HG02852 (cell line): ENCODE data around the gene CHST13.

Source experiments
- ATAC-seq: cut with Tn5 transposase; IDR thresholded peaks from one replicate; pipeline ENCODE4 v1.9.1; 2021; ENCODE audit warnings: mild to moderate bottlenecking, moderate library complexity; ENCODE audit not compliant: unreplicated experiment

The CHST13 gene

DNA sequence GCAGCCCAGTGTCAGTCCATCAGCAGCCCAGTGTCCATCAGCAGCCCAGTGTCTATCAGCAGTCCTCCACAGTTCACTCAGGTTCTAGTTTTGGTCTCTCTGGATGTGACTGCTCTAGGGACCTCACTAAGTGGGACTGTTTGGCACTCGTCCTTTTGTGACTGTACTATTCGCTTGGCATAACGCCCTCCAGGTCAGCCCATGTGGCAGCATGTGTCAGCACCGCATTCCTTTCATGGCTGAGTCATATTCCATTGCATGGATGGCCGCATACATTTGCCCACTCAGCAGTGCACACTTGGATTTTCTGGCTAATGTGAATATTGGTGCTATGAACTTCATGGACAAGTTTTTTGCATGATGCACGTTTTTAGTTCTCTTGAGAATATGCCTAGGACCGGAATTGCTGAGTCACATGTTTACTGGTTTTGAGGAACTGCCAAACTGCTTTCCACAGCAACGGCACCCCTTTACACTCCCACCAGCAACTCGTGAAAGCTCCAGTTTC, 16.4 kb downstream of the CHST13 start:
- no peak for ATAC-seq

DNA sequence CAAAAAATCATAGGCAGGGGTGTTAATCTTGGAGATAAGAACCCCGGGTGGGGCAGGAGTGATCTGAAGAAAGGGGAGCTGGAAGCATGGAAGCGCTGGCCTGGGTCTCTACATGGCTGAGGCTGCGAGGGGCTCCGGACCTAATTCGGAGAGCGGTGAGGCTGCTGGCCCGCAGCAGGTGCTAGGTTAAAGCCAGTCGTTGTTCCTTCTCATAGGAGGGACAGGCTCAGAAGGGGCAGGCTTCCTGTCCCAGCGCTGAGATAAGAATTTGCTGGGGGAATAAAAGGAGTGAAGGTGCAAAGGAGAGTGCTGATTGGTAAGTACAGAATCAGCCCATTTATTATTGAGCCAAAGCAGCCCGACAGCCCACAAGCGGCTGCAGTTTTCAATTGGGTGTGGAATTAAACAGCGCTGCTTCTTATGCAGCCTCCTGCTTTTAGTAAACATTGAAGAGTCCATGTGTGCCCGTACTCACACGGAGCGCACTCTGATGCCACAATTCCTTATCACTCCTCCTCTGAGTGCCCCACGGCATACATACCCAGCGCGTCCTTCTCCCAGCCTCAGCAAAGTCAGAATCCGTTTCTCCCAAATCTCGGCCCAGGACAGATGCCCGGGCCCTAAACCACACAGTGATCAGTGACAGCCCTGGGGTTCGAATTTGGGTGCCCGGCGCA, 17.1 kb downstream of the CHST13 start:
- no peak for ATAC-seq

DNA sequence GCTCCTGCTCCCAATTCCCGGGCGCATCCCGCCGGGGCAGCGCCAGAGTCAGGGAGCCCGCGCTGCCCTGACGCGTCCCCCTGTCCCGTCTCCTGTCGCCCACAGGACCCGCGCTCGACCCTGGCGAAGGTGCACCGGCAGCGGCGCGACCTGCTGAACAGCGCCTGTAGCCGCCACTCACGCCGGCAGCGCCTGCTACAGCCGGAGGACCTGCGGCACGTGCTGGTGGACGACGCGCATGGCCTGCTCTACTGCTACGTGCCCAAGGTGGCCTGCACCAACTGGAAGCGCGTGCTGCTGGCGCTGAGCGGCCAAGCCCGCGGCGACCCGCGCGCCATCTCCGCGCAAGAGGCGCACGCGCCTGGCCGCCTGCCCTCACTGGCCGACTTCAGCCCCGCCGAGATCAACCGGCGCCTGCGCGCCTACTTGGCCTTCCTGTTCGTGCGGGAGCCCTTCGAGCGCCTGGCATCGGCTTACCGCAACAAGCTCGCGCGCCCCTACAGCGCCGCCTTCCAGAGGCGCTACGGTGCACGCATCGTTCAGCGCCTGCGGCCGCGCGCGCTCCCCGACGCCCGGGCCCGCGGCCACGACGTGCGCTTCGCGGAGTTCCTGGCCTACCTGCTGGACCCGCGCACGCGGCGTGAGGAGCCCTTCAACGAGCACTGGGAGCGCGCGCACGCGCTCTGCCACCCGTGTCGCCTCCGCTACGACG, 17.8 kb downstream of the CHST13 start:
- ATAC-seq = no peak

DNA sequence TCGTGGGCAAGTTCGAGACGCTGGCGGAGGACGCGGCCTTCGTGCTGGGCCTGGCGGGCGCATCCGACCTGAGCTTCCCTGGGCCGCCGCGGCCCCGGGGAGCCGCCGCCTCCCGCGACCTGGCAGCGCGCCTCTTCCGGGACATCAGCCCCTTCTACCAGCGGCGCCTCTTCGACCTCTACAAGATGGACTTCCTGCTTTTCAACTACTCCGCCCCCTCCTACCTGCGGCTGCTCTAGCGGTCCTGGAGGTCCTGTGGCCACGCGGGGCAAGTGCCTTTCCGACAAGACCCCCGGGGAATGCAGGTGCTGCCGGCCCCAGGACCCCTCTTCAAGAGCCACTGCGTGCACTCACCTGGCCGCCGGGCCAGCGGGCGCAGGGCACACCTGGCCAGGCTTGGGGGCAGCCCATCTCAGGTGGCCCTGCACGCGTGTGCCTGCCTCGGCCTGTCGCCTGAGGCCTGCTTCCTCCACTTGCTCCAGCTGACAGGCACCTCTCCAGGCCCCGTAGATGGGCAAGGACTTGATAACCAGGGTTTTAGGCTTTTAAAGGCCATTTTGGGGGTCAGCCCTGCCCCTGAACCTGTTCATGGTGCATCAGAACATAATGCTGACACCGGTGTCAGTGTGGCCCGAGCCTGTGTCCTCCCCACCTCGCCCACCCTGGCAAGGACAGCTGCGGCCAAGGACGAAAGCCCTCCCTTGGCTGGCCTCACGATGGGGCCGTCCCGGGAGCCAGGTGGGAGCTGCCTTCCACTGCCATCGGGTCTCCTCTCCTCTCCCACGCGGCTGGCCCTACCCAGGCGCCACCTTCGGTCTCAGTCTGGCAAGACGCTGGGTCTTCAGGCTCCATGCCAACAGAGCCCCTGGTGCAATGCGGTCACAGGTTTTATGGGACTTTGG, 18.6 kb downstream of the CHST13 start:
- ATAC-seq = no peak

GRCh38 chr3:126543457-126544061, 19.6 kb downstream of the CHST13 start:
- ATAC-seq = no peak

DNA sequence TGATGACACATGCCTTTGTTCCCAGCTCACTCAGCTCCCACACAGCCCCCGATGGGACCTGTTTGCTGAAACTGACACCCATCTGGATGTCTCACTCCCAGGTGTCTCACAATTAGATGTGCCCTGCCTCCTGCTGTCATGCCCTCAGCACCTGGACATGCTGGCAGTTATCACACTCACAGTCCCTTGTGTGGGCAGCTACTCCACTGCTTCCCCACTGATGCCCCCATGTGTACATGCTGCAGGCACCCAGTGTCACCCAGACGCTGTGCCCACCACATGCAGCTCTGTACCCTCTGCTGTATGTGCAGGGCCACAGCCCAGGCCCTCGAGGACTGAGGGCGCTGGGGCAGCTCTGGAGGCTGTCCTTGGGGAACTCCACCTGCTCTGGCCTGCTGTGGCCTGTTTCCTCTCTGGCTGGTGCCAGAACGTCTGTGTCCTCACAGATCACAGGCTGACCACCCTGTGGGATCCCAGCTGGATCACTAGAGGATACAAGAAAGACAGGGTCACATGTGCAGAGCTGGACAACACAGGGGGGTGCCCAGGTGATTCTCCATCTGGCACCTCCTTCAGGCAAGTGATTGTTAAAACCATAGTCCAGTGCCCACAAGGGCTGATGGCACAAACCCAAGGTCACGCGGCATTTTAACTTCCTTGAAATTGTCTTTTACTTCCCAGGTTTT, 20.8 kb downstream of the CHST13 start:
- ATAC-seq = no peak

DNA sequence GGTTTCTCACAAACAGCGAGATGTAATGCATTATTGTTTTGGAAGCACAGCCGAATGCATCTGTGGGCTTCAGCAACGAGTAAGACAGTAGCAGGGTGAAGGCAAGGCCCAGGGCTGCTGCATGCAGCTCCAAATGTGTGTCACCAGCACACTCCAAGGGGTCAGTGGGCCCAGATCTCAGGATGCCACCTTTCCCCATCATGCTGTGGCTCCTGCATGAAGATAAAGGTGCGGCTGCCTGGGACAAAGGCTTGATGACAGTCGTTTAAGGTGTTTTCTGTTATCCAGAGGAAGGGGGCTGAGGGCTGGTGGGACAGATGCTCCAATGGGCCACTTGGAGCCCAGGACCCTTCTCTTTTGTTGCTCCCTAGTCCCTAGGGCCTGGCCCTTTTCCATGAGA, 21.6 kb downstream of the CHST13 start:
- ATAC-seq = no peak

GRCh38 chr3:126546013-126546412, 22.1 kb downstream of the CHST13 start:
- no peak for ATAC-seq

GRCh38 chr3:126546549-126547239, 22.7 kb downstream of the CHST13 start:
- ATAC-seq = no peak

DNA sequence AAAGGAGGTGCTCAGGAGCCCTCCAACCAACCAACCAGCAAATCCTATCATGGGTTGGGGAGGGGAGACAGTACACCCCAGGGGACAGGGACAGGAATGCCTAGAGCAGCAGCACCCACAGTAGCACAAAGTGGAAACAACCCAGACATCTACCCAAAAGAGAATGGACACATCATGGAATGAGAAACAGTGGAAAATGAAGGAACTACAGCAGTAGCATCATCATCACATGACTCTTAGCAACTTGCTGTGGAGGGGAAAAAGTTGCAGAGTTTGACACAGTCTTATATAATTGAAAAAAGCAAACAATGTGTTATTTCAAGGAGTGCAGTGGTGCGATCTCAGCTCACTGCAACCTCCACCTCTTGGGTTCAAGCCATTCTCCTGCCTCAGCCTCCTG, 23.8 kb downstream of the CHST13 start:
- ATAC-seq = no peak

- no peak for ATAC-seq
Observed at GRCh38 chr3:126548556-126549466, 24.9 kb downstream of the CHST13 start.

- no peak for ATAC-seq
Observed at GRCh38 chr3:126549861-126550487, 26.0 kb downstream of the CHST13 start.

GRCh38 chr3:126550488-126551051, 26.6 kb downstream of the CHST13 start:
- ATAC-seq = no peak

DNA sequence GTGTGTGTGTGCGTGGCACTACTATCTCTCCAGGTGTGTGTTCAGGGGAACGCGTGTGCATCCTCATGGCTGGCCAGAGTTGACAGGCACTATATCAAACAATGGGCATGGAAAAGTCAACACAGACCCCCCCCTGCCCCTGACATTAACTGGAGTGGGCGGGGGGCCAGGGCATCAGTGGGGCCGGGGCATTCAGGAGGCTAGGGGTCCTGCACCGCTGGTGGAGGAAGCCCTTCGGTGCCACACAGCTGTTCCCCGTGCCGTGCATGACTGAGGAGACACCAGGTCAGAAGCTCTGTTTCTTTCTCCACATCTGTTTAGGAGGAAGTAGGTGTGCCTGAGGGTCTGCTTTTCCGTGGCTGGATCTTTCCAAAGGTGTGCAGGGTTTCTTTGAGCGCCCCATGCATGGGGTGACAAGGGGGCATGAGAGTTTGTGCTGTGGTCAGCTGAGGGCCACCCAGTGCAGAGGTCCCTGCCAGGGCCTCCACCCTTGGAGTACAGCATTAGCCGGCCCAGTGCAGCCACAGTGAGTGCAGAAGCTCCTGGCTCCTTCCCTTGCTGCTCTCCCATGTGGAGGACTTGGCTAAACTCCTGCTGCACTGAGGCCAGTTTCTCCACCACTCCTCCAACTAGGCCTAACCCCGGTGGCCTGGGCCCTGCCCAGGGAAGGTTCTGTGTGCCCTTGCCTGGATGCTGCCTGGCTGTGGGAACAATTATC, 27.3 kb downstream of the CHST13 start:
- no peak for ATAC-seq

DNA sequence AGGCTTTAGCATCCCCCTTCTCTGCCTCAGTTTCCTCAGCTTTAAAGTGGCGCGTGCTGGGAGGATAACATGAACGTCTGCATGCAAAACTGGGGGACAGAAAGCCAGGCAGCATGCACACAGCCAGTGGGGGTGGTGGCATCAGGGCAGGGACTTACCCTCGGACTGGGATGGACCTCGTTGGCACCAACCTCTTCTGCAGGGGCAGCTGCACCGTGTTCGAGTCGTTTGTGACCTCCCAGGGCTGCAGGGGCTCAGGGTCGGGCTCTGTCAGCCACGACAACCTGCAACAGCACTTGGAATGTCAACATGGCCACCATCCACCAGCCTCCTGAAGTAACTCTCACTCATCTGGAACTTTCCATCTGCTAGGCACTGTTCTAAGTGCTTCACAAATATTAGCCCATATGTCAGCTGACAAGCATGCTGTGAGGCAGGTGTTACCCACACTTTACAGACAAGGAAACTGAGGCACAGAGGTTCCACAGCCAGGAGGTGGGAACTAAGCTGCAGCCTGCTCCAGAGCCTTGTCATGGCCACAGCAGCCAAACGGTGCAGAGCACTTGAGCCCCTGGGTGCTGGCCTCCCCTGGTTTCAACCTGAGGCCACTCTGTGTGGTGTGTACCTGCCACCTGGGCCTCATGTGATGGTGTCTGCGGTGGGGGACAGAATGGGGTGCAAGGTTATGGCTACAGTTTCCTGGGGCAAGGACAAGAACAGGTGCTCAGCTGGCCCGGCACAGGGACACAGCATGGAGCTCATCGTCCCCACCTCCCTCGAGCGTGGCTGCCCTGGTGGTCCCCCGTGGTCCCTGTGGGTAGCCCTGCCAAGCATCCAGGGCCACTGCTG, 28.1 kb downstream of the CHST13 start:
- ATAC-seq = no peak

DNA sequence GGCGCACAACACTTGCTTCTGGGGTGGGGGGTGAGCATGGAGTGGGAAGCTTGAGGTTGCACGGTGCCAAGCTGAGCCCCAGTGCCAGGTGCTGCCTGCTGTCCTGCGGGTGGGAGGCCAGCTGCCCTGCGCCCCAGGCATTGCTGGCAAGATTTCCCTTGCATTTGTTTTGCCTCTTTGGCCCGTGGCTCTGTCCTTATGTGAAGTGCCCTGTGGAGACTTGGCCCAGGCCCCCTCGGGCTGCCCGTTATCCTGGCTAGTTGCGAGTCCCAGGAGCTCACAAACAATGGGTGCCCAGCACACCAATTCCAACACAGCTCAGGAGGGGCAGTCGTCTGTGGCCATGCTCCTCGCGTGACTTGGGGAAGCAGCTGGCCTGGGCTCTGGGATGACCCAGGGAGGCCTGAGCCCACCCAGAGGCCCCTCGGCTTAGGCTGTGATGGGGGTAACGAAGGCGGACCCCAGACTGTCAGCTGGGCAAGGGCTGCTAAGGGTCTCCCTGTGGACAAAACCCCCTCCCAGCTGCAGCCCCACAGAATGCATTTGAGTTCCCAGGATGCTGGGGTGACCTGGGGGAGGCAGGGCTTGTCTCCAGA, 28.8 kb downstream of the CHST13 start:
- ATAC-seq = no peak
